Measurements from ENCODE around the gene TNNC1. TPM values are rescaled to one million over a fixed set of nuclear protein-coding genes. Genes with fewer than 3 reads are reported as not detected.

Gene TNNC1
- total and polyA plus RNA-seq, 12 donors = 1.1 to 42.0 (median 6.3) TPM

DNA sequence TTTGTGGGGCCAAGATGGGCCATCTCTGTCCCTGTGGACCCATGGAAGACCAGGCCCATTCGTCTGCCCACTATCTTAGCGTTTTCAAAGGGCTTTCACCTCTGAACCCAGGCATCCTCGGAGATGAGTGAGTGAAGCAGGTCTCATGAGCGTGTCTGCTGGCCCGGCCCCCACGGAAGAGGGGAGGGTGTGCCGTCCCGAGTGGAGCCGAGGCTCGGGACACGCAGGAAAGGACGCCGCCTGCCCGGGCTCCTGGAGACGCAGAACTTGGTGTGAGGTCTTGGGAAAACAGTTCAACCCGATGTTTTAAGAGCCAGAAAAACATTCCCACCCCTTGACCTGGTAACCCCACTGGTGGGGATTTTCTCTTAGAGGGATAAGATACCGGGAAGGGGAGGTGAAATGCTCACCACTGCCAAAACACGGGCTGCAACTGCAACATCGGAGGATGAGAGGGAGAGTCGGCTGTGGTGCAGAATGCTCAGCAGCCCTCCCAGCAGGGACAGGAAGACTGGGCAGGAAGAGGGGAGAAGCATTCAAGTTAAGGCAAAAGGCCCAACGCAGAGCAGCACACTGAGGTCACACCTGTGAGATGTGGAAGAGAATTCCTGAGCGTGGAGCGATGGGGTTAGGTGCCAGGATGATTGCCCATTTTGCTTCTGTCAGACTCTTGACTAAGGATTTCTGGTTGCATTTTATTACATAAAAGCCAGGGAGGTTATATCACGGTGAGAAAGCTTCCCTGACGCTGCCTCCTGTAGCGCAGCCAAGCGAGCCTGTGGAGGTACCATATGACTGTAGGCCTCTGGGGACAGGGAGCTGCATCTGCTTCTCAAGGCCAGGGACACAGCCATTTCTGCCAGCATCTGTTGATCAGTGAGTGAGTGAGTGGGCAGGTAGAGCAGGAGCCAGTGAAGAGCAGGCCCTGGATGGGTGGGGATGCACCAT lies 27.2 kb upstream of the TNNC1 start:
- H3K4me3 ChIP-seq = no peak overlapping the region
- TF ChIP-seq, protein P1, sequence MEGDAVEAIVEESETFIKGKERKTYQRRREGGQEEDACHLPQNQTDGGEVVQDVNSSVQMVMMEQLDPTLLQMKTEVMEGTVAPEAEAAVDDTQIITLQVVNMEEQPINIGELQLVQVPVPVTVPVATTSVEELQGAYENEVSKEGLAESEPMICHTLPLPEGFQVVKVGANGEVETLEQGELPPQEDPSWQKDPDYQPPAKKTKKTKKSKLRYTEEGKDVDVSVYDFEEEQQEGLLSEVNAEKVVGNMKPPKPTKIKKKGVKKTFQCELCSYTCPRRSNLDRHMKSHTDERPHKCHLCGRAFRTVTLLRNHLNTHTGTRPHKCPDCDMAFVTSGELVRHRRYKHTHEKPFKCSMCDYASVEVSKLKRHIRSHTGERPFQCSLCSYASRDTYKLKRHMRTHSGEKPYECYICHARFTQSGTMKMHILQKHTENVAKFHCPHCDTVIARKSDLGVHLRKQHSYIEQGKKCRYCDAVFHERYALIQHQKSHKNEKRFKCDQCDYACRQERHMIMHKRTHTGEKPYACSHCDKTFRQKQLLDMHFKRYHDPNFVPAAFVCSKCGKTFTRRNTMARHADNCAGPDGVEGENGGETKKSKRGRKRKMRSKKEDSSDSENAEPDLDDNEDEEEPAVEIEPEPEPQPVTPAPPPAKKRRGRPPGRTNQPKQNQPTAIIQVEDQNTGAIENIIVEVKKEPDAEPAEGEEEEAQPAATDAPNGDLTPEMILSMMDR (IDR thresholded peaks at IDR 0.05) = no peak
- no peak for TF ChIP-seq POLR2A (IDR thresholded peaks at IDR 0.05)
- H3K36me3 ChIP-seq (replicated peaks in 1 of 2) = peaks cover 0 to 75% of the 10 kb centered on the region in 2 donors
- no peaks in the 10 kb centered on the region for H3K27me3 ChIP-seq
- peak overlapping the region in 4 of 5 donors; percentile 6 to 94 (median 58) for H3K27ac ChIP-seq
- DNase-seq = peak in 5 of 7 donors; percentile 46 to 87 (median 68)
- peaks cover 31 to 66% of the 10 kb centered on the region in 2 donors for H3K4me1 ChIP-seq (replicated peaks in 1 of 2)
- intact Hi-C loops (cut with DNase I) = no loop called here
- H3K9me3 ChIP-seq (replicated peaks in 1 of 3) = no peaks in the 10 kb centered on the region
- 72 to 77% (median 74%) methylated on average over 24 to 27 of the region's 27 CpGs for whole genome bisulfite sequencing, 4 donors

DNA sequence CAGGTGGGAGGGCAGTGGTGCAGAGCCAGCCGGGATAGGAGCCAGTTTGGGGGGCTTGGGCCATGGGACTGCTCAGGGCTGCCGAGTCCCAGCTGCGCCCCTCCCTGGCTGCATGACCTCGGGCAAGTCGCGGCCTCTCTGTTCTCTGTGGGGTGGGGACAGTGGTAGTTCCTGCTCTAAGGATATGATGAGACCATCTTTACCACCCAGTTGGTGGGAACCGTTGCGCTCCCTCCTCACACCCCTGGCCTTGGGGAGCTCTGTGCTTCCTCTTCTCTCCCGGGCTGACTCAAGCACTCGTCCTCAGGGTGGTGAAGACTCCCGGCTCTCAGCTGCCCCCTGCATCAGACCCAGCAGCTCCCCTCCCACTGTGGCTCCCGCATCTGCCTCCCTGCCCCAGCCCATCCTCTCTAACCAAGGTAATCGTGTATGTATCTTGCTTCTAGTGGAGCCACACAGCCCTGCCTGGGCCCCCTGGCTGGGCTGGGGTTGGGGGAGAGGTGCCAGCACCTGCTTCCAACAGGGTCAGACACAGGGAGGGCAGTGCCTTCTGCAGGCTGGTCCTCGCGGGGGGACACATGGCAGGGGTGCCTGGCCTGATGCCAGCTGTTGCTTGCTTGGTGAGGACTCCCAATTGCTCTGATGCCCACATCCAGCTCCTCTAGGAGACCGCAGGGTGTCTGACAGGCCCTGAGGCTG lies 26.2 kb upstream of the TNNC1 start:
- intact Hi-C loops (cut with DNase I) = loop anchor here in 1 of 2 donors (10.0 kb wide), 1 partner anchor 215 kb away; no protein-coding TSS in a partner anchor
- 62 to 79% (median 67%) methylated on average over 13 to 16 of the region's 16 CpGs for whole genome bisulfite sequencing, 4 donors
- DNase-seq = no peak
- TF ChIP-seq, protein P1 (IDR thresholded peaks at IDR 0.05) = no peak
- no peak for TF ChIP-seq POLR2A (IDR thresholded peaks at IDR 0.05)
- Histone ChIP-seq H3K27me3 (no peaks in the 10 kb centered on the region), H3K4me1 (replicated peaks in 1 of 2) (peaks cover 21 to 56% of the 10 kb centered on the region in 2 donors), H3K9me3 (replicated peaks in 1 of 3) (no peaks in the 10 kb centered on the region), H3K36me3 (replicated peaks in 1 of 2) (peaks cover 0 to 81% of the 10 kb centered on the region in 2 donors), H3K4me3 (no peak overlapping the region), H3K27ac (peak overlapping the region in 4 of 5 donors; percentile 6 to 94 (median 58))

DNA sequence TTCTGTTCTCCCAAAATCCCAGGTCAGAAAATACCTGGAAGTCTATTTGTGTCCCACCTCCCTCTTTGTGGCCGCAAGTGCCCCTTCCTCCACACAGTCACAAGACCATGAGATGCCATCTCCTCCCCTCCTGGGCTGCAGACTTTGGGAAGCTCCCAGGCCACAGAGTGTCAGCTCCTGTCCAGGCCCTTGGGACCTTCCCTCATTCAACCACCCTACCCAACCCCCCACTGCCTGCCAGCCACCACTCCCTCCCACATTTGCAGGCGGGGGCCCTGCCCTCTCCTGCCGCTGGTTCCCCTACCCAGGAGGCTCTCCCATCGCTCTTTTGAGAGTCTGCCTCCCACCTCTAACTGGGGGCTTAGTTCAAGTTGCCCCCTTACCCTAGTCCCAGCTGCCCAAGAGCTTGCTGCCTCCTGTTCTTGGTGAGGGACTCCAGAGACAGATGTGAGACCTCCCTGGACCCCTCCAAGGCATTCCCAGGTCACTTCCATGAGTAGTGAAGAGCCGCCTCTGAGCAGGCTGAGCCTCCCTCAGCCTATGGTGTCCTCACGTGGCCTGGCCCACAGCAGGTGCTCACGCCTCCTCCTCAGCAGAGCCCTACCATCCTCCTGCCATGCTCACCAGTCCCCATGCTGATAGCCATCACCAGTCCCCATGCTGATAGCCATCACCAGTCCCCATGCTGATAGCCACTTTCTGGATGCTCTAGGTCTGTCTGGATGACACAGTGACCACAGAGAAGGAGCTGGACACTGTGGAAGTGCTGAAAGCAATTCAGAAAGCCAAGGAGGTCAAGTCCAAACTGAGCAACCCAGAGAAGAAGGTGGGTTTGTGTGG lies 25.4 kb upstream of the TNNC1 start:
- intact Hi-C loops (cut with DNase I) = loop anchor here in 1 of 2 donors (10.0 kb wide), 1 partner anchor 216 kb away; no protein-coding TSS in a partner anchor
- WGBS, 4 donors = 89 to 94% (median 91%) methylated on average over 4 to 7 of the region's 7 CpGs
- Histone ChIP-seq H3K27me3 (no peaks in the 10 kb centered on the region), H3K4me1 (replicated peaks in 1 of 2) (peaks cover 14 to 48% of the 10 kb centered on the region in 2 donors), H3K27ac (peak overlapping the region in 2 of 5 donors; percentile 86 to 94), H3K9me3 (replicated peaks in 1 of 3) (no peaks in the 10 kb centered on the region), H3K4me3 (no peak overlapping the region), H3K36me3 (replicated peaks in 1 of 2) (peaks cover 0 to 87% of the 10 kb centered on the region in 2 donors)
- TF ChIP-seq, protein P1 (IDR thresholded peaks at IDR 0.05) = no peak
- no peak for TF ChIP-seq POLR2A (IDR thresholded peaks at IDR 0.05)
- DNase-seq = no peak

All from adrenal gland (tissue), 12 donors.